ENCODE measurements around the gene C3orf20.

DNA sequence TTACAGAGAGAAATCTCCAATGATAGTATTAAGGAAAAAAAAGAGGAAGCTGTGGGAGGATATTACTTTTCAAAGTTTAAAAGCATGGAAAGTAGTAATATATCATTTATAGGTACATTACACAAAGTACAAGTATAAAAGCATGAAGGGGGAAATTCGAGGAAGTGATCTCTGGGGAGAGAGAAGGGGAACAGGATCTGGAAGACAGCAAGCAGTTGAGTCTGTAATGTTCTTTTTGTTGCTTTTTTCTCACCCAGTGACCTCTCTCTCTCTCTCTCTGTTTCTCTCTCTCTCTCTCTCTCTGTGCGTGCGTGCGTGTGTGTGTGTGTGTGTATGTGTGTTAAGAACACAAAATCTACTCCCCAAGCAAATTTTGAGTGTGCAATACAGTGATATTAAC is 10.2 kb downstream of the C3orf20 start:
- TF ChIP-seq, protein P1, sequence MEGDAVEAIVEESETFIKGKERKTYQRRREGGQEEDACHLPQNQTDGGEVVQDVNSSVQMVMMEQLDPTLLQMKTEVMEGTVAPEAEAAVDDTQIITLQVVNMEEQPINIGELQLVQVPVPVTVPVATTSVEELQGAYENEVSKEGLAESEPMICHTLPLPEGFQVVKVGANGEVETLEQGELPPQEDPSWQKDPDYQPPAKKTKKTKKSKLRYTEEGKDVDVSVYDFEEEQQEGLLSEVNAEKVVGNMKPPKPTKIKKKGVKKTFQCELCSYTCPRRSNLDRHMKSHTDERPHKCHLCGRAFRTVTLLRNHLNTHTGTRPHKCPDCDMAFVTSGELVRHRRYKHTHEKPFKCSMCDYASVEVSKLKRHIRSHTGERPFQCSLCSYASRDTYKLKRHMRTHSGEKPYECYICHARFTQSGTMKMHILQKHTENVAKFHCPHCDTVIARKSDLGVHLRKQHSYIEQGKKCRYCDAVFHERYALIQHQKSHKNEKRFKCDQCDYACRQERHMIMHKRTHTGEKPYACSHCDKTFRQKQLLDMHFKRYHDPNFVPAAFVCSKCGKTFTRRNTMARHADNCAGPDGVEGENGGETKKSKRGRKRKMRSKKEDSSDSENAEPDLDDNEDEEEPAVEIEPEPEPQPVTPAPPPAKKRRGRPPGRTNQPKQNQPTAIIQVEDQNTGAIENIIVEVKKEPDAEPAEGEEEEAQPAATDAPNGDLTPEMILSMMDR (IDR thresholded peaks at IDR 0.05), result no peak
- TF ChIP-seq POLR2A (IDR thresholded peaks at IDR 0.05), result no peak
